Stimulated activated CD8-positive, alpha-beta memory T cell treated with anti-CD3 and anti-CD28 coated beads, Interleukin-12 subunit alpha, Interleukin-12 subunit beta, amount 100 ng/mL, for 1 hour (primary cell): ENCODE measurements around the gene CIDEA.

Experiments
- DNase-seq: peaks from one replicate; pipeline ENCODE4 v3.0.0-alpha.2; 2020; ENCODE audit warnings: low read depth

The CIDEA gene

GRCh38 chr18:12301263-12302005, 47.3 kb downstream of the CIDEA start:
- no peak for DNase-seq

GRCh38 chr18:12302391-12303147, 48.4 kb downstream of the CIDEA start:
- DNase-seq: no peak

- no peak for DNase-seq
Observed at GRCh38 chr18:12304351-12305210, 50.4 kb downstream of the CIDEA start.

DNA sequence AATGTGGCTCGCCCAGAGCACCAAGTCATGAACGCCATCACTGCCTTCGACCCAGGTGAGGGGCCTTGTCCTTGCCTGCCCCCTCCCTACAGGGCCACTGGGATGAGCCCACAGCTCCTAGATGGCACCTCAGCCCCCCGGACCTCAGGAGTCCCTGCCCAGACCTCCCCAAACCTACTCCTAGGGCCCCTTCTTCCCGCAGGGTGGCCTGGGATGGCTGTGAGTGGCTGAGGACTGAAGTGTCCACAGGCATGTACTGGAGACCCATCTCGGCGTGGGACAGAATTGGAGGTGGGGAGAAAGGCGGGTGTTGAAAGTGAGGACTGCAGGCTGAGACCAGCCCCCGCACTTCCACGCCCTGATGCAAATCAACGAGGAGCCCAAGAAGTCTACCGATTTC, 51.0 kb downstream of the CIDEA start:
- DNase-seq: no peak

DNA sequence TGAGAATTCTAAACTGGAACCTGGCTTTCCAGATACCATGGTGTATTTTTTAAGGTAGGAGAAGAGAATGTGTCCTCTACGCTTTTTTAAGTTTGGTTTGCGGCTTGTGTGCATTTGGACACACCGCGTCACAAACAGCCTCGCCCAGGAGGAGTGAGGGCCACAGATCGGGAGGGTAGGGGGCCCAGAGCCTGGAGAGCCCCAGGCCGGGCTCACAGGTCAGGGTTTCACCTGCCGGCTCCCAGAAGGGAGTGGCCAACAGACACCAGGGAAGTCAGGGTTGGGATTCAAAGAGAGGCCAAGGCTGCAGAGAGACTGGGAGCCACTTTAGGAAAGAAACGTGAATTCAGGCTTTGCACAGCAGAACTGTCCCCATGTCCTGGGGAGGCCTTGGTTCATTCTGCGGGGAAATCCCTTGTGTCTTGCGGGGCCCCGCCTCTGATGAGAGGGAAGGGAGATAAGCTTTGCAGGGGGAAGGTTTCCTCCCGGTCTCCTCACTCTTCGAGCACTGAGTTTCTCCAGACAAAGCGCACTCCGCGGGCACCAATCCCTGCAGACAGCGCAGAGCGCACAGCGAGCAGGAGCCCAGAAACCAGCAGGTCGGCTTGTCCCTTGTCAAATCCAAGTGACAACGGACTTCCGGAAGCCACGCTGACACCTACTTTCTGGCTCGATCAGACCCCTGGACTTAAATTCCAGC, 51.9 kb downstream of the CIDEA start:
- no peak for DNase-seq

DNA sequence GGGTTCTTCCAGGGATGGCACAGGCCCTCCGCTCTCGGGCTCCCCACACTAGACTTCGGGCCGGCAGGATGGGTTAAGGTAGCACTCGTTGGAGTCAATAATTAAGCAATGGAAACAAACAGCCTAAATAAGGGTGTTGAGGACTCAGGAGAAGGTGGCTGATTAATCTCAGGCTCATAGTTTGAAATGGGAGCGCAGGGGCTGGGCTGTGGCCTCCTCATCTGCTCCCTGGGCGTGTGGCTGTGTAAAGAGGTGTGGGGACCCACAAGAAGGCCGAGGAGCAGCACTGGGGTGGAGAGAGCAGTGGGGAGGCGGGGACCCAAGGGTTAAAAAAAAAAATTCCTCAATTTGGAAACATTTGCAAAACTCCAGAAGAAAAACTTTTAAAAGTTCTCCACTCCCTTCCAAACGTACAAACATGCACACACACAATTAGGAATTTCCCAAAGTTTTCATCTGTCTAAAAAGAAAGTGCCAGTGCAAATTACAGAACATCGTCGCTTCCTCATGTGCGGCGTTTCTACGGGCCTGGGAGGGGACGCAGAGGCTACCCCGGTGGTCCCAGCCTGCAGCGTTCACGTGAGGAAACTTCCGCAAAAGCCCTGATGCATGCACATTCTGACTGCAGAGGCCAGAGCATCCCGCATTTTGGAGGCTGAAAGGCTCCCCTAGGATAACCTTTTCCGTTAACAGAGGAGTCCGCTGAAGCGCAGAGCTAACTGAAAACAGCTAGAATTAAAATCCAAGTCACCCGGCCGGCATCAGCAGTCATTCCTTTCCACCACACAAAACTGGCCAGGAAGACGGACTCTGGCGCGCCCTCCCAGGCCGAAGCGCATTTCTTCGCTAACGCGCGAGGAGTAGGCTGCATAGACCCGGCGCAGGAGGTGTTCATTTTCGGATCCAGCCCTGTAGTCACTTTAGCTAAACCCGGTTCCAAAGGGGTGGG, 52.9 kb downstream of the CIDEA start:
- no peak for DNase-seq

DNA sequence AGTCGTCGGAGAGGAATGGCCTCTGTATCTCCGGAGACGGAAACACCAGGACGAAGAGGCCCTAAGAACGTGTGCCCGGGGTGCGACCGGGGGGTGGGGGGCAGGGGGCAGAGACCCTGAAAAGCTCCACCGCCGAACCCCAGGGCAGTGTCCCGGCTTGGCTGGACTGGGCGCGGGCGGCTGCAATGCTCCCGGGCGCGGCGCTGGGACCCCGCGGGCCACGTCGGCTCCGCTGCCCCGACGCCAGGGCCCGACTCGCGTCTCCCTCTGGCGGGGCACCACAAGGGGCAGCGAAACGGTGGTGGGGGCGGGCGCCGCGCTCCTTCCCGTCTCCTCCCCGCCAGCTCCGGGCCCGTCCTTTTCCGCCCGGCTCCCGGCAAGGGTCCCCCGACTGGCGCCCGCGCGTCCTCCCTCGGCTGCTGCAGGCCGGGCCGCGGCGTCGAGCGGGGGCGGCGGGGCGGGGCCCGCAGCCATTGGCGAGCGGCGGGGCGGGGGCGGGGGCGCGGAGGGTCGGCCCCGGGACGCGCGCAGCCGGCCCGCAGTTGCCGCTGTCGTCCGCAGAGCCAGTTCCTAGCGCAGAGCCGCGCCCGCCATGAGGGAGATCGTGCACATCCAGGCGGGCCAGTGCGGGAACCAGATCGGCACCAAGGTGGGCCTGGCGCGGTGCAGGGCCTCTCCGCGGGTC, 53.7 kb downstream of the CIDEA start, which contains the start of gene TUBB6:
TSS of gene TUBB6 (plus strand) at position 541 of the 685 bp plus-strand sequence. CDS start at position 593, 52 bp downstream.
- DNase-seq: no peak

GRCh38 chr18:12308386-12309100, 54.4 kb downstream of the CIDEA start:
- DNase-seq: no peak

DNA sequence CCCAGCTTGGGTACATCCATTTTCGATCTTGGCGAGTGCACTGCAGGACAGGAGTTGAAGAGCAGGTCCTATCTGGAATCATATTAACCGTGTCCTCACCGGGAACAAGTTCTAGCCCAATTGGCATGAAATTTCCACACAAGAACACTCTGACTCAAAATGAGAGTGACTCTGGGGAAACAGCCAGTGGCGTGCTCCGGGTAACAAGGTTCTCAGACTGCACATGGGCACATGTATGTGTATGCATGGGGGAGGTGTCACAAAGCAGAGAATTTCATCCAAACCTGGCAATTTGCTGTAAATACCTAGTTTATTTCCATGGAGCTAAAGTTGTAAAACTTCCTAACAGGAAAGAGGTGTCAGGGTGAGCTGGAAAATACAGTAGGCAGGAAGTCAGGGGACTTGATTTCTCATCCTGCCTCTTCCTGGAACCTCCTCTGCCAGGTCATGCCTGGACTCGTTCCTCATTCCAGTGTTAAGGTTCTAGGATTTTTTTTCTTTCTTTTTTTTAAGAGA, 55.6 kb downstream of the CIDEA start:
- DNase-seq: no peak

GRCh38 chr18:12310762-12311161, 56.6 kb downstream of the CIDEA start:
- no peak for DNase-seq

GRCh38 chr18:12312976-12313375, 58.8 kb downstream of the CIDEA start:
- no peak for DNase-seq

GRCh38 chr18:12313530-12314245, 59.5 kb downstream of the CIDEA start:
- DNase-seq: no peak

DNA sequence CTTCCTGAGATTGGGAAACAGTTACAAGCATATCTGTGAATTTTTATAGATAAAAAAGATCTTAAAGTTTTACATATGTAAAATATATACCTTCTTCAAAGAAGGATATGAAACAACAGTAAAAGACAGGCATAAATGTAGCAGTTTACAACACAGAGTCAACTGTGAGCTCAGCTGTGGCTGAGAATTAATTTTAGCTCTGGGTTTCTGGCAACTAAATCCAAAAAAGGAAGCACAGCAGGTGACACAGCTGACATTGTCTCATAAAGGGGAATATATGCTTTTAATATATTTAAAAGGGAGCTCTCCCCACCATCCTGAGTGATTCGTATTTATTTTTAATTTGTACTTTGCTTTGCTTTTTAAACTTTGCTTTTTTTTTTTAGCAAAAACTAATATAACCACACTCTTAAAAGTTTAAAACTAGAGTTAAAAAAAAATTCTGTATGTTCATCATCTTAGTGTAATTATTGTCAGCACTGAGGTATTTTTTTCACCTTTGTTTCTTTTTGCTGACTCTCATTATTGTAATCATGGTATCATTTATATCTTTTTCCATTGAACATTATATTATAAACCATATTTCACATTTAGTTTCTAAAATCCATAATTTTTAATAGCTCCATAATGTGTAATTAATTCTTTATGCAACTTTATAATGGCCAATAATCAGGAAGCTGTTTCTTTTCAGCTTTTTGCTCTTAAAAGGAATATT, 60.6 kb downstream of the CIDEA start:
- no peak for DNase-seq

- no peak for DNase-seq
Observed at GRCh38 chr18:12315490-12315889, 61.3 kb downstream of the CIDEA start.

GRCh38 chr18:12315911-12316310, 61.8 kb downstream of the CIDEA start:
- DNase-seq: no peak

- DNase-seq: no peak
Observed at GRCh38 chr18:12317664-12318333, 63.6 kb downstream of the CIDEA start.

GRCh38 chr18:12318334-12318697, 64.2 kb downstream of the CIDEA start:
- no peak for DNase-seq
